Activated CD4-positive, alpha-beta T cell treated with anti-CD3 and anti-CD28 coated beads for 36 hours (primary cell): ENCODE results near the gene COL28A1. TPM values are rescaled to one million over a fixed set of nuclear protein-coding genes. Genes with fewer than 3 reads are reported as not detected.

Experiments
- ATAC-seq: fragments of 200-7000 bp; cut with Tn5 transposase; one replicate; pipeline ENCODE4 v1.10.0; 2021; ENCODE audit warnings: mild to moderate bottlenecking, moderate library complexity
- CTCF ChIA-PET: fragments of 350-600 bp; sonication (Branson Sonifier 250); formaldehyde crosslinking; loops from one replicate; lab custom pipeline; 2021; ENCODE audit warnings: antibody characterized with exemption; lab: Charles Lee
- POLR2A ChIA-PET: fragments of 350-600 bp; sonication (Branson Sonifier 250); formaldehyde crosslinking; loops from one replicate; lab custom pipeline; 2021; ENCODE audit warnings: antibody characterized with exemption, inconsistent platforms; lab: Charles Lee
- DNase-seq: peaks from one replicate; pipeline ENCODE4 v3.0.0-alpha.2; 2020
- H3K27ac Mint-ChIP-seq: one replicate; pipeline ENCODE4 v1.8.0; 2021; ENCODE audit warnings: mixed read lengths
- H3K27me3 Mint-ChIP-seq: one replicate; pipeline ENCODE4 v1.8.0; 2021; ENCODE audit warnings: mixed read lengths
- H3K36me3 Mint-ChIP-seq: one replicate; pipeline ENCODE4 v1.8.0; 2021; ENCODE audit warnings: low read depth, mixed read lengths
- H3K4me1 Mint-ChIP-seq: one replicate; pipeline ENCODE4 v1.8.0; 2021; ENCODE audit warnings: mixed read lengths
- H3K4me3 Mint-ChIP-seq: one replicate; pipeline ENCODE4 v1.8.0; 2021; ENCODE audit warnings: mild to moderate bottlenecking, moderate library complexity, mixed read lengths
- H3K9me3 Mint-ChIP-seq: one replicate; pipeline ENCODE4 v1.8.0; 2021; ENCODE audit warnings: low read depth, mixed read lengths
- intact Hi-C, 2 experiments: fragments of 100-400 bp; cut with DNase I in 1 of 2; cut with micrococcal nuclease in 1 of 2; formaldehyde crosslinking; loops; one replicate each; pipeline versions ENCODE4 v1.14.2 to v1.15.1; 2022 to 2024; cut with DNase I, micrococcal nuclease
- total RNA-seq, 2 experiments: library from RNA; stranded (reverse); gene quantifications; one replicate each; pipeline ENCODE4 v1.2.3, GENCODE V29; 2021

Gene COL28A1
- total RNA-seq, 2 experiments from 2014 or later, result not detected

DNA sequence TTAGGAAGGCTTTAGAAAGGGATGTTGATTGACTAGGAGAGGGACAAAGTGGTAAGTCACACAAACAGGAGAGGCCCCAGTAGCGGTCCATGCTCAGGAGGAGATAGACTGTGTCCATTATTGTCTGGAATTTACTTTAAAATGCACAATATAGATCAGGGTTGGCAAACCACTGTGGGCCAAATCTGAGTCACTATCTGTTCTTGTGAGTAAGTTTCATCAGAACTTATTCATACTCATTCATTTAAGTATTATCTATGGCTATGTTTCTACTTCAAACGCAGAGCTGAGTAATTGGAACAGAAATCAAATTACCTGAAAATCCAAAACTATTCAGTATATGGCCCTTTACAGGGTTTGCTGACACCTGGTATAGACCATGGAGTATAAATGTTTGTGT, 166.5 kb downstream of the COL28A1 start:
- ChIA-PET CTCF (interaction anchor here (0.6 kb wide), 1 partner anchor 31 kb away, joined by 3 read pairs; no protein-coding TSS in a partner anchor), POLR2A (no interaction called here)
- Mint-ChIP-seq H3K9me3 (no peaks in the 10 kb centered on the region), H3K36me3 (no peaks in the 10 kb centered on the region), H3K4me3 (no peak overlapping the region), H3K27me3 (no peaks in the 10 kb centered on the region), H3K27ac (no peak overlapping the region), H3K4me1 (no peaks in the 10 kb centered on the region)
- peak; percentile 60 for ATAC-seq
- peak; percentile 14 for DNase-seq
- intact Hi-C loops, result no loop called here

DNA sequence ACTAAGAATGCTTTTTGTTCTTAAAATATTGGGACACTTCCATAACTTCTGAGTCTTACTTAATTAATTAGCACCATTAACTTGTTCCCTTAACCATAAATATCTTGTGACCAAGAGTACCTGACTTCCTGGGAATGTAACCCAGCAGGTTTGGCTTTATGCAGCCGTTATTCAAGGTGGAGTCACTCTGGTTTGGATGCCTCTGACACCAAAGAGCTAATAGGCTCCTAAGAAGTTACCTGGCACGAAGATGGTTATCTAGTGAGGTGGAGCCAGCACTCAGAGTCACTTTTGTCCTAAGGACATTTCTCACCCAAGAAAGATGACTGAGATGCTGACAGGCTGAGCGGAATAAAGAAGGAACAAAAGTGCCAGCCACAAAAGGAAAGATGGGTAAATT, 181.0 kb downstream of the COL28A1 start:
- Mint-ChIP-seq H3K4me3 (no peak overlapping the region), H3K36me3 (no peaks in the 10 kb centered on the region), H3K27ac (no peak overlapping the region), H3K4me1 (no peaks in the 10 kb centered on the region), H3K27me3 (peaks cover 2% of the 10 kb centered on the region), H3K9me3 (no peaks in the 10 kb centered on the region)
- CTCF ChIA-PET, result interaction anchor here (0.9 kb wide), 1 partner anchor 10 kb away, joined by 3 read pairs; no protein-coding TSS in a partner anchor
- DNase-seq (no peak), ATAC-seq (no peak)
- intact Hi-C loops, result no loop called here
- POLR2A ChIA-PET, result no interaction called here

DNA sequence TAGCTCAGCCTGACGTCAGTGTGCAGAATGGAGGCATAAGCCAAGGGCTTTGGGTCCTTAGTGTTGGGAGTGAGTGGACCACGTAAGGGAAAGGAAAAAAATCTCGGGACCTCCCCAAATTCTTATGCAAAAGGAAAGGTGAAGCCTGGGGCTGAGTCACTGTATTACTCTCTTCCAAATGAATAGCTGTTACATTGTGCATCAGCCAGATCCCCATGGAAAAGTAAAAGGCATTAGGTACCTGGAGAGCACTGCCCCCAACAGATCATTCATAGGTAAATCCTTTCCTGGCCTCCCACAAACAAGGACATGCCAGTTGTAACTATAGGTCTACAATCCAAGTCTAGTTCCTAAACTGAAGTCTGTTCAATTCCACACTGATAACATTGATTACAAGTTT, 182.8 kb downstream of the COL28A1 start:
- DNase-seq (no peak), ATAC-seq (no peak)
- POLR2A ChIA-PET, result no interaction called here
- H3K27ac Mint-ChIP-seq, result no peak overlapping the region
- CTCF ChIA-PET, result interaction anchor here (1.6 kb wide), 1 partner anchor 85 kb away, joined by 4 read pairs; no protein-coding TSS in a partner anchor
- intact Hi-C loops, result no loop called here
- H3K9me3 Mint-ChIP-seq, result no peaks in the 10 kb centered on the region
- no peaks in the 10 kb centered on the region for H3K36me3 Mint-ChIP-seq
- H3K27me3 Mint-ChIP-seq, result peaks cover 5% of the 10 kb centered on the region
- no peaks in the 10 kb centered on the region for H3K4me1 Mint-ChIP-seq
- no peak overlapping the region for H3K4me3 Mint-ChIP-seq

DNA sequence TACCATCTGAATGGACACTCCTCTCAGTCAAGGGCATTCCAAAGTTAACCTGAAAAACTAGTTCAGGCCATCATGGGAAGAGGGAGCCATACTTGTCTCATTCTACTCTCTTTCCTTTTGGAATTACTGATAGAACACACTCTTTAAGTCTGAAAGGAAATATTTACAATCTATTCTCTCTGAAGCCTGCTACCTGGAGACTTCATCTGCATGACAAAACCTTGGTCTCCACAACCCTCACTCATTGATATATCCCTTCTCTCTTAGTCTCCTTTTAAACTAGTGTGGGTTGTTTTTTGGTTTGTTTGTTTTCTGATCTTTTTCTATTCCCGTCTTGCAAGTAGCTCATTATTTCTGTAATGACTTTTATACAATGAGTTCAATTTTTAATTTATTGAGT, 183.8 kb downstream of the COL28A1 start:
- ATAC-seq (no peak), DNase-seq (no peak)
- Mint-ChIP-seq H3K4me3 (no peak overlapping the region), H3K27ac (no peak overlapping the region), H3K9me3 (no peaks in the 10 kb centered on the region), H3K27me3 (peaks cover 8% of the 10 kb centered on the region), H3K36me3 (no peaks in the 10 kb centered on the region), H3K4me1 (no peaks in the 10 kb centered on the region)
- ChIA-PET POLR2A (no interaction called here), CTCF (no interaction called here)
- intact Hi-C loops, result no loop called here

DNA sequence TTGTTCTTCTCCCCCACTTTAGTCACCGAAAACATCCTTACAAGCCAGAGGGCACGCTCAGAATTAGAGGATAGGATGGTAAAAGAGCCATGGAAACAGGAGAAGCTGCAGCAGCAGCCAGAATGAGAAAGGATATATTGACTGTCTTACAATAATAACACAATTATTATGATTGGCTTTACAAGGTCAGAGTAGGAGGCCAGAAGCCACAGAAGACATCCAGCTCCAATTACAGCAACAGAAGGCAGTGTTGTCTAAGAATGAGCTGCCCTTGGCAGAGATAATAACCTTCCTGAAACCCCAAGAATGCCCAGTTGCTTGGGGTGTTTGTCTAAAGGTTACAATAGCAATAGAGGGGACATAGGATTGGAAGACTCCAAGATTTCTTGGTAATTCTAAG, 184.5 kb downstream of the COL28A1 start:
- Mint-ChIP-seq H3K4me3 (no peak overlapping the region), H3K9me3 (no peaks in the 10 kb centered on the region), H3K27me3 (peaks cover 8% of the 10 kb centered on the region), H3K36me3 (no peaks in the 10 kb centered on the region), H3K4me1 (no peaks in the 10 kb centered on the region), H3K27ac (no peak overlapping the region)
- ATAC-seq, result no peak
- POLR2A ChIA-PET, result no interaction called here
- no peak for DNase-seq
- intact Hi-C loops, result no loop called here
- CTCF ChIA-PET, result interaction anchor here (1.0 kb wide), 1 partner anchor 237 kb away, joined by 3 read pairs; no protein-coding TSS in a partner anchor

DNA sequence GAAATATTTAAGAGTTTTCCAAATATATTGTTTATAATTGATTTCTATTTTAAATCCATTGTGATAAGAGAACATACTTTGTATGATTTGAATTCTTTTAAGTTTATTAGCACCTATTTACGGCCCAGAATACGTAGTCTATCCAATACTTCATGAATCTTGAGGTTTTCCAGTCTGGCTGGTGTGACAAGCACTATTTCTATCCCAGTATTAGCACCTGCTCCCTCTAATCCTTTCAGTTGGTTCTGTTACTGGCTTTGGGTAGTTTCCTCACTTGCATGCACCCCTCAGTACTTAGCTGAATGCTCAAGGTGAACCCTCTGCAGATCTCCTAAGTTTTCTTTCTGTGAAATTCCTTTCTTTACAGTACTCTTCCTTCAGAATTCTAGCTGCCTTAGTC, 186.5 kb downstream of the COL28A1 start:
- Mint-ChIP-seq H3K36me3 (no peaks in the 10 kb centered on the region), H3K27ac (no peak overlapping the region), H3K9me3 (no peaks in the 10 kb centered on the region), H3K4me3 (no peak overlapping the region), H3K4me1 (no peaks in the 10 kb centered on the region), H3K27me3 (peaks cover 11% of the 10 kb centered on the region)
- intact Hi-C loops, result no loop called here
- DNase-seq (no peak), ATAC-seq (no peak)
- ChIA-PET CTCF (no interaction called here), POLR2A (no interaction called here)

DNA sequence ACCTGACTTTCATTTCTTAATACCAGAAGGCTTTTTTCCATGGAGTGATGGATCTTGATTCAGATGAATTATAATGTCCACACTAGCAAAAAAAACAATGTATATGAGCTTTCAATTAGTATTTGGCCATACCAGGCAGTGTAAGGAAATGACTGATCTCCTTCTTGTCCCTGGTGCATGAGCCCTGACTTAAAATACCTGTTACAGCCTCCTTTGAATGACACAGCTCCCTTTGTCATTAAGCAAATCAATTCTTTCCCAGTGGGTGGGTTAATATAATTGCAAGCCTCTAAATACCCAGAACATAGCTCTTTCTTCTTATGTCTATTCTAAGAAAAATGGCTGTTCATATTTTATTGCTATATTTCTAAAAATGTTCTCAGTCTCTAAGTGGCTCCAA, 188.6 kb downstream of the COL28A1 start:
- H3K27ac Mint-ChIP-seq, result no peak overlapping the region
- no peak for ATAC-seq
- ChIA-PET POLR2A (no interaction called here), CTCF (no interaction called here)
- peaks cover 11% of the 10 kb centered on the region for H3K27me3 Mint-ChIP-seq
- no peak overlapping the region for H3K4me3 Mint-ChIP-seq
- no peaks in the 10 kb centered on the region for H3K4me1 Mint-ChIP-seq
- intact Hi-C loops, result no loop called here
- H3K9me3 Mint-ChIP-seq, result no peaks in the 10 kb centered on the region
- DNase-seq, result no peak
- no peaks in the 10 kb centered on the region for H3K36me3 Mint-ChIP-seq

DNA sequence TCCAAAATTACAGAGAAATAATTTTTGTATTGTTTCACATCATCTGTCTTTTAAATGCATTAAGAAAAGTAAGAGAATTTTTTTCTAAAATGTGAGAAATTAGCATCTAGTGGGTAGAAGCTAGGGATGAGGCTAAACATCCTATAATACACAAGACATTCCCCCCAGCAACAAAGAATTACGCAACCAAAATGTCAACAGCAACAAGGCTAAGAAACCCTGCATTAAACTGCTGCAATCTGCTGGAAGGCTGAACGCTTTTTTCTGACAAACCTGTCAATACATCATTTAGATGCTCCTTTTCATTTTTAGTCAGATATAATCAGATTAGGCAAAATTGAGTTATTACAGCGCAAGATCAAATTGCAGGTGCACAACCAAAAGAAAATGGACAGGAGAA, 191.1 kb downstream of the COL28A1 start:
- no peaks in the 10 kb centered on the region for H3K4me1 Mint-ChIP-seq
- ChIA-PET CTCF (no interaction called here), POLR2A (no interaction called here)
- H3K9me3 Mint-ChIP-seq, result no peaks in the 10 kb centered on the region
- intact Hi-C loops, result no loop called here
- H3K36me3 Mint-ChIP-seq, result no peaks in the 10 kb centered on the region
- DNase-seq (no peak), ATAC-seq (no peak)
- H3K27ac Mint-ChIP-seq, result no peak overlapping the region
- H3K4me3 Mint-ChIP-seq, result no peak overlapping the region
- H3K27me3 Mint-ChIP-seq, result peaks cover 9% of the 10 kb centered on the region

DNA sequence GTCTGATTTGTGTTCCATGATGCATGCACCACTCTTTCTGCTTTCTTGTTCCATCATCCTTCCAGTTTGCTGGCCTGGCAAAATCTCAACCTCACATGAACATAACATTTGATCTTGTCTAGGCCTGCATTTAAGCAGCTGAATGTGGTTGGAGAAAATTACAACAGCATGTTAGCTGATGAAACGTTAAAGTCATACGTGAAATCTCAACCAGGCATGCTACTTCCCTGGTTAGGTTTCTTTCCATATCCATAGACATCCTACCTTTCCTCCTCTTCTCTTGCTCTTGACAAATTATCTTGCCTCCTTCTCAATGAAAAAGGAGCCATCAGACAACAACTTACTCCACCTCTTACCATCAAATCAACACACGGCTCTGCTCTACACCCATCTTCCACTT, 199.8 kb downstream of the COL28A1 start:
- DNase-seq, result no peak
- Mint-ChIP-seq H3K27ac (no peak overlapping the region), H3K36me3 (no peaks in the 10 kb centered on the region), H3K9me3 (no peaks in the 10 kb centered on the region), H3K27me3 (peaks cover 2% of the 10 kb centered on the region), H3K4me1 (peaks cover 11% of the 10 kb centered on the region), H3K4me3 (no peak overlapping the region)
- ChIA-PET CTCF (no interaction called here), POLR2A (no interaction called here)
- no peak for ATAC-seq
- intact Hi-C loops, result no loop called here

DNA sequence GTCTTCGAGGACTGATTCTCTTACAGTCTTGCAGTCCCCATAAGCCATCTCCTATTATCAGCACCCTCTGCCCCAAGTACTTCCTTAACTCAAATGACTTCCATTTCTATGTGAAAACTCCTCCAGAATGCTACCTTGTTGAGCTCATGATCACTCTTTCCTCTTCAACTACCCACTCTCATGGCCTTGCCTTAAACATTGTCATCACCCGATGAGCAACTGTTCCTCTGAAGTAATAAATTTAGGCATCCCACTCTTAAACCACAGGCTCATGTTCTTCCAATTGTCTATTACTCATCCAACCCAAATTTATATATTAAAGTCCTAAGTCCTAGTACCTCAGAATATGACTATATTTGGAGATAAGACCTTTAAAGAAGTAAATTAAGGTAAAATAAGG, 200.5 kb downstream of the COL28A1 start:
- ATAC-seq, result peak; percentile 42
- H3K4me1 Mint-ChIP-seq, result peaks cover 11% of the 10 kb centered on the region
- H3K9me3 Mint-ChIP-seq, result no peaks in the 10 kb centered on the region
- ChIA-PET POLR2A (interaction anchor here (0.5 kb wide), 1 partner anchor 148 kb away, joined by 3 read pairs; no protein-coding TSS in a partner anchor), CTCF (no interaction called here)
- peaks cover 5% of the 10 kb centered on the region for H3K27me3 Mint-ChIP-seq
- H3K36me3 Mint-ChIP-seq, result no peaks in the 10 kb centered on the region
- DNase-seq, result no peak
- H3K4me3 Mint-ChIP-seq, result no peak overlapping the region
- H3K27ac Mint-ChIP-seq, result no peak overlapping the region
- intact Hi-C loops, result no loop called here

DNA sequence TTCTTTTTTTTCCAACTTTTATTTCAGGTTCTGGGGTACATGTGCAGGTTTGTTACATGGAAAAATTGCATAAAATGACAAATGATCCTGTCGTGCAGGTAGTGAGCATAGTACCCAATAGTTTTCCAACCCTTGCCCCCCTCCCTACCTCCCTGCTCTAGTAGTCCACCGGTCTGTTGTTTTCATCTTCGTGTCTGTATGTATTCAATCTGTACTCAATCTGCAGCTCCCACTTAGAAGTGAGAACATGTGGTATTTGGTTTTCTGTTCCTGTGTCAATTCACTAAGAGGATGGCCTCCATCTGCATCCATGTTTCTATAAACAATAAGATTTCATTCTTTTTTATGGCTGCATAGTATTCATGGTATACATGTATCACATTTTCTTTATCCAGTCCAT, 202.1 kb downstream of the COL28A1 start:
- CTCF ChIA-PET, result interaction anchor here (0.6 kb wide), 1 partner anchor 207 kb away, joined by 3 read pairs; no protein-coding TSS in a partner anchor
- H3K36me3 Mint-ChIP-seq, result no peaks in the 10 kb centered on the region
- ATAC-seq (no peak), DNase-seq (no peak)
- no peaks in the 10 kb centered on the region for H3K9me3 Mint-ChIP-seq
- peaks cover 11% of the 10 kb centered on the region for H3K4me1 Mint-ChIP-seq
- peaks cover 7% of the 10 kb centered on the region for H3K27me3 Mint-ChIP-seq
- POLR2A ChIA-PET, result no interaction called here
- no peak overlapping the region for H3K4me3 Mint-ChIP-seq
- H3K27ac Mint-ChIP-seq, result no peak overlapping the region
- intact Hi-C loops, result no loop called here

DNA sequence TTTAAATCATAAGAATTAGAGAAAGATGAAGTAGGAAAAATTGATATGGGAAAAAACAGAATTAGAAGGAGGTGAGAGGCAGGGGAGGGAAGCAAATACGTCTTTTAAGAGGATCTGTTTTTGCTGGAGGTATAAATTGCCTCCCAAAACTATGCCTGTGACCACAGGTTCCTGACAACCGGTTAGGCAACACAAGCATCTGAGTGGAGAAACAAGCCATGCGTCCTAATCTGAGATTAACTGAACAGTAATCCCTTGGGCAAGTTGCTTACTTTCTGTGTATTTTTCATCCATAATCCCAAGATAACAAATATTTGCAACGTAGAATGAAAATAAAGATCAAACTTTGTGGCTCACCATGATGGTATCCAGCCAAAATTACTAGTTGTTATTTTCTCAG, 204.2 kb downstream of the COL28A1 start:
- no peak for ATAC-seq
- no peak for DNase-seq
- Mint-ChIP-seq H3K27ac (no peak overlapping the region), H3K36me3 (no peaks in the 10 kb centered on the region), H3K4me1 (peaks cover 11% of the 10 kb centered on the region), H3K9me3 (no peaks in the 10 kb centered on the region), H3K27me3 (peaks cover 7% of the 10 kb centered on the region), H3K4me3 (no peak overlapping the region)
- POLR2A ChIA-PET, result no interaction called here
- intact Hi-C loops, result no loop called here
- CTCF ChIA-PET, result no interaction called here
